ENCODE results near the gene EHD3.

Gene EHD3

GRCh38 chr2:31227711-31228125 lies 6.2 kb upstream of the EHD3 start:
- H3K27ac ChIP-seq, result no peak overlapping the region

GRCh38 chr2:31228717-31229116 lies 5.2 kb upstream of the EHD3 start:
- no peak for TF ChIP-seq CTCF (IDR thresholded peaks at IDR 0.05)
- no peak for TF ChIP-seq ZFX (IDR thresholded peaks at IDR 0.05; ENCODE audit: borderline replicate concordance)
- H3K27ac ChIP-seq, result no peak overlapping the region

More at GRCh38 chr2:31227711-31228125, 6.2 kb upstream of the EHD3 start:
- no peak for TF ChIP-seq CTCF (IDR thresholded peaks at IDR 0.05)
- no peak for TF ChIP-seq ZFX (IDR thresholded peaks at IDR 0.05; ENCODE audit: borderline replicate concordance)

DNA sequence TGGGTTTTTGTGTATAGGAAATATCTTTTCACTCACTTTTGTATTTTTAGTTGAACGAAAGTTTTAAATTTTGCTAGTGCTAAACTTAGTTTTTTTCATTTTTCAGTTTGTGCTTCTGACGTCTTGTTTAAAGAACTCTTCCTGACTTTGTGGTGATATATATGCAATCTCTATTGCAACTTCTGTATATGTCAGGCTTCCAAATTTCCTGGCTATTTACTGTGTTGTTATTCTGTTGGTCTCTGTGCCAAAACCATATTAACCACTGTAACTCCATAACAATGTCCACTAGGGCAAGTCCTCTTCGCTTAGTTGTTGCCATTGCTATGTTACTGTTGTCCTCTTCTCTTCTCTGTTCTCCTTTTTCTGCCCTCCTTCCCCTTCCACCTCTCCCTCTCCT lies 3.2 kb upstream of the EHD3 start:
- no peak for TF ChIP-seq ZFX (IDR thresholded peaks at IDR 0.05; ENCODE audit: borderline replicate concordance)
- TF ChIP-seq CTCF (IDR thresholded peaks at IDR 0.05), result no peak
- no peak overlapping the region for H3K27ac ChIP-seq

- TF ChIP-seq ZFX (IDR thresholded peaks at IDR 0.05; ENCODE audit: borderline replicate concordance) (no peak), CTCF (IDR thresholded peaks at IDR 0.05) (no peak)
- no peak overlapping the region for H3K27ac ChIP-seq
Measured at GRCh38 chr2:31231571-31232302, 2.2 kb upstream of the EHD3 start.

DNA sequence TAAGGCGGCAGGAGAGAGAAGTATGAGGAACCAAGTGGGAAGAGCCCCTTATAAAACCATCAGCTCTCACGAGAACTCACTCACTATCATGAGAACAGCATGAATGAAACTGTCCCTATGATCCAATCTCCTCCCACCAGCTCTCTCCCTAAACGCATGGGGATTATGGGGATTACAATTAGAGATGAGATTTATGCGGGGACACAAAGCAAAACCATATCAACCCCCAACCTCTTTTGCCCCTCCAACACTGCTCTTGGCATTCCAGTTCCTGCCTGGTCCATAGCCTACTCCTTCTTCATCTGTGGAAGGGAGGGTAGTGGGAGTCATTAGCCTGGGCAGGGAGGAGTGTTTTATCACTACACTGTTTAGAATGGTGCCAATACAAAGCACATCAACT lies 1.4 kb upstream of the EHD3 start:
- H3K27ac ChIP-seq, result no peak overlapping the region
- no peak for TF ChIP-seq CTCF (IDR thresholded peaks at IDR 0.05)
- no peak for TF ChIP-seq ZFX (IDR thresholded peaks at IDR 0.05; ENCODE audit: borderline replicate concordance)

DNA sequence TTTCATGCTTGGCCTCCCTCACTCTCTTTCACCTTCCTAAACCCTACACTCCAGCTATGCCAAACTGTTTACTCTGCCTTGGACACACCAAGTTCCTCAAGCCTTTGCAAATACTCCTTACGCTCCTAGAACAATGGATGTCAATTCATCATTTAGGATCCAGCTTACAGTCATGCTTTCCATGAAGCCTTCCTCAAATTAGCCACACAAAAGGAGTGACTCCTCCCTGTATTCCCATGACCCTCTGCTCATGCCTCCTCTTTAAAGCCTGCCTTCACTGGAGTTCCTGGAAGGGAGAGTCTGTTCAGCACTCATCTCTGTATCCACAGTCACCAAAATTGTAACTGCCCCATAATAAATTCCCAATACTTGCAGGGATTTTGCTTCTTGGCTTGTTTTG lies 721 bp upstream of the EHD3 start:
- no peak overlapping the region for H3K27ac ChIP-seq
- TF ChIP-seq ZFX (IDR thresholded peaks at IDR 0.05; ENCODE audit: borderline replicate concordance), result no peak

DNA sequence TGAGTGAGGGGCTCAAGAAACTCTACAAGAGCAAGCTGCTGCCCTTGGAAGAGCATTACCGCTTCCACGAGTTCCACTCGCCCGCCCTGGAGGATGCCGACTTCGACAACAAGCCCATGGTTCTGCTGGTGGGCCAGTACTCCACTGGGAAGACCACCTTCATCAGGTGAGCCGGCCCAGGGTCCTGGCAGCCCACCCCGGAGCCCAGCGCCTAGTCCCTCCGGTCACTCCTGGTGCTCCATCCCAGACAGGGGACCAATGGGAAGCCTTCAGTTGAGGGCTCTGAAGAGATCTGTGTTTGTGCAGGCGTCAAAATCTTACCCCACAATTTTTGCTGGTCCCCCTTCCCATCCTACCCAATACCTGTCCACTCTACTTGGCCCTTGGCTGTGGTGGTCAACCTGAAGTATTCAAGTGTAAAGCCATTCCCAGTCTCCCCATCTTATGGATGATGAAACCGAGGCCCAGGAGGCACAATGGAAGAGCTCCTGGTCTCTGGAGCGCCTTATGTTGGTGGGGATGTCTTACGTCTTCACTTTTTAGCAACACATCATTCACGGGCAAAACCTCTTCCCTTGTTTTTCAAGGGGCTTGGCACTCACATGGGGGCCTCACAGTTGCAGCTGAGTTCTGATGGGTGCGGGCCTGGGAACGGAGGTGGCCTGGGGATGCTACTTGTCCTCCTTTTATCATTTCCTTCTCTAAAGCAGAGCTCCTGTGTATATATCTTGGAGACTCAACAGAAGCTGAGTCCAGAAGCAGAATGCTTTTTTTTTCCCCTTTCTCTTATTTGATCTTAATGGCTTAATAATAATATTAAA lies 941 bp downstream of the EHD3 start:
- no peak for TF ChIP-seq ZFX (IDR thresholded peaks at IDR 0.05; ENCODE audit: borderline replicate concordance)
- no peak overlapping the region for H3K27ac ChIP-seq

- TF ChIP-seq ZFX (IDR thresholded peaks at IDR 0.05; ENCODE audit: borderline replicate concordance), result no peak
- no peak for TF ChIP-seq CTCF (IDR thresholded peaks at IDR 0.05)
- no peak overlapping the region for H3K27ac ChIP-seq
Measured at GRCh38 chr2:31235504-31235902, 1.6 kb downstream of the EHD3 start.
